H1 (cell line): ENCODE data around the gene LAMA3. TPM values are rescaled to one million over a fixed set of nuclear protein-coding genes. Genes with fewer than 3 reads are reported as not detected.

Source experiments
- CTCF ChIA-PET: fragments of 300-600 bp; sonication (Branson Sonifier 250); formaldehyde crosslinking; loops from one replicate; lab custom pipeline; 2021; ENCODE audit not compliant: partially characterized antibody; lab: Charles Lee
- POLR2A ChIA-PET: fragments of 300-600 bp; sonication (Branson Sonifier 250); formaldehyde crosslinking; loops from one replicate; lab custom pipeline; 2021; ENCODE audit warnings: inconsistent platforms; ENCODE audit not compliant: partially characterized antibody; lab: Charles Lee
- DNase-seq, 2 experiments: peaks; one replicate each; pipeline versions ENCODE4 v3.0.0 to v3.0.0-alpha.2; 2010 to 2022; ENCODE audit warnings: low spot score in 2 of 2, low read depth in 1 of 2, mixed read lengths in 1 of 2
- FAIRE-seq: peaks from 2 replicates; lab custom pipeline; 2011; peaks lifted over from hg19 to GRCh38; lab: Jason Lieb, UNC
- H2AFZ ChIP-seq: 2 replicates; pipeline ENCODE4 v1.8.1; 2012; ENCODE audit warnings: low read length, inconsistent platforms
- H2AK5ac ChIP-seq: 2 replicates; pipeline ENCODE4 v1.6.1; 2013; ENCODE audit warnings: low read depth, low read length
- H2BK120ac ChIP-seq: replicated peaks from 2 replicates; pipeline ENCODE3; 2013; ENCODE audit warnings: low read depth, low read length, inconsistent platforms
- H2BK12ac ChIP-seq: 2 replicates; pipeline ENCODE4 v1.6.1; 2013; ENCODE audit warnings: low read depth, low read length
- H2BK15ac ChIP-seq: 2 replicates; pipeline ENCODE4 v1.6.1; 2013; ENCODE audit warnings: low read length
- H2BK20ac ChIP-seq: 2 replicates; pipeline ENCODE4 v1.6.1; 2013; ENCODE audit warnings: low read length
- H2BK5ac ChIP-seq: 2 replicates; pipeline ENCODE4 v1.6.1; 2013; ENCODE audit warnings: low read depth, low read length
- H3K14ac ChIP-seq: 2 replicates; pipeline ENCODE4 v1.6.1; 2013; ENCODE audit warnings: inconsistent platforms; ENCODE audit not compliant: insufficient read length
- H3K18ac ChIP-seq: 2 replicates; pipeline ENCODE4 v1.6.1; 2013; ENCODE audit warnings: low read length; ENCODE audit errors: extremely low read depth
- H3K23ac ChIP-seq: 2 replicates; pipeline ENCODE4 v1.6.1; 2013; ENCODE audit warnings: inconsistent platforms; ENCODE audit not compliant: insufficient read length
- H3K23me2 ChIP-seq: 2 replicates; pipeline ENCODE4 v1.6.1; 2013; ENCODE audit warnings: low read depth, low read length
- H3K27ac ChIP-seq: 2 replicates; pipeline ENCODE4 v1.6.1; 2011; ENCODE audit warnings: low read depth, low read length, inconsistent platforms
- H3K27me3 ChIP-seq, 4 experiments: replicated peaks in 1 of 4; 1 replicate in 1 of 4; 2 replicates in 3 of 4; pipeline versions ENCODE4 v1.6.1 to v1.8.1; 2011 to 2013; ENCODE audit warnings: low read length in 3 of 4, mild to moderate bottlenecking in 3 of 4, inconsistent platforms in 2 of 4, mixed read lengths in 2 of 4, moderate library complexity in 1 of 4; ENCODE audit not compliant: control insufficient read depth in 3 of 4, insufficient read depth in 3 of 4; ENCODE audit errors: extremely low read depth in 1 of 4
- H3K36me3 ChIP-seq, 4 experiments: 2 replicates each; pipeline versions ENCODE4 v1.6.1 to v1.8.1; 2011 to 2013; ENCODE audit warnings: mild to moderate bottlenecking in 4 of 4, low read length in 3 of 4, moderate library complexity in 2 of 4, control low read depth in 1 of 4, inconsistent platforms in 1 of 4; ENCODE audit not compliant: insufficient read depth in 4 of 4, control insufficient read depth in 2 of 4
- H3K4ac ChIP-seq: replicated peaks from 2 replicates; pipeline ENCODE3; 2013; ENCODE audit warnings: low read length, low read depth, mixed read lengths, inconsistent platforms; ENCODE audit not compliant: insufficient read length
- H3K4me1 ChIP-seq, 4 experiments: replicated peaks in 1 of 4; 1 replicate in 1 of 4; 2 replicates in 3 of 4; pipeline versions ENCODE4 v1.6.1 to v1.8.1; 2011 to 2013; ENCODE audit warnings: low read length in 3 of 4, inconsistent platforms in 2 of 4, mixed read lengths in 1 of 4; ENCODE audit not compliant: insufficient read depth in 4 of 4, control insufficient read depth in 3 of 4
- H3K4me2 ChIP-seq, 2 experiments: 2 replicates each; pipeline versions ENCODE4 v1.6.1 to v1.8.1; 2011 to 2013; ENCODE audit warnings: low read depth in 2 of 2, low read length in 2 of 2, control low read depth in 1 of 2, inconsistent platforms in 1 of 2, mild to moderate bottlenecking in 1 of 2; ENCODE audit not compliant: insufficient read depth in 1 of 2
- H3K4me3 ChIP-seq, 4 experiments: fragments of 200-600, 300-600 bp in 1 of 4; sonication (generic), shearing (Covaris generic), sonication (Bioruptor Twin) in 1 of 4; 2 replicates each; pipeline versions ENCODE4 v1.5.1 to v1.8.1; 2011 to 2016; ENCODE audit warnings: low read length in 4 of 4, low read depth in 3 of 4, control low read depth in 2 of 4, inconsistent platforms in 2 of 4, mild to moderate bottlenecking in 2 of 4, mixed read lengths in 1 of 4, moderate library complexity in 1 of 4; ENCODE audit not compliant: insufficient read depth in 2 of 4; ENCODE audit errors: extremely low read depth in 1 of 4
- H3K56ac ChIP-seq: replicated peaks from 2 replicates; pipeline ENCODE3; 2013; ENCODE audit warnings: low read depth, mild to moderate bottlenecking, mixed read lengths, low read length, inconsistent platforms; ENCODE audit not compliant: insufficient read length
- H3K79me1 ChIP-seq: 2 replicates; pipeline ENCODE4 v1.6.1; 2013; ENCODE audit warnings: low read depth, low read length, control low read depth
- H3K79me2 ChIP-seq, 2 experiments: 2 replicates each; pipeline versions ENCODE4 v1.6.1 to v1.8.1; 2012 to 2013; ENCODE audit warnings: low read length in 2 of 2, mild to moderate bottlenecking in 2 of 2, inconsistent platforms in 1 of 2; ENCODE audit not compliant: insufficient read depth in 2 of 2, control insufficient read depth in 1 of 2
- H3K9ac ChIP-seq, 4 experiments: replicated peaks in 1 of 4; 1 replicate in 1 of 4; 2 replicates in 3 of 4; pipeline versions ENCODE4 v1.6.1 to v1.8.1; 2011 to 2013; ENCODE audit warnings: low read depth in 3 of 4, low read length in 3 of 4, control low read depth in 2 of 4, mild to moderate bottlenecking in 2 of 4, moderate library complexity in 2 of 4, inconsistent platforms in 1 of 4; ENCODE audit errors: extremely low read depth in 1 of 4
- H3K9me3 ChIP-seq, 2 experiments: 2 replicates each; pipeline versions ENCODE4 v1.6.1 to v1.8.1; 2012 to 2013; ENCODE audit warnings: mild to moderate bottlenecking in 2 of 2, moderate library complexity in 2 of 2, control low read depth in 1 of 2, inconsistent platforms in 1 of 2, low read depth in 1 of 2, low read length in 1 of 2, mixed read lengths in 1 of 2; ENCODE audit not compliant: insufficient read depth in 2 of 2
- H4K20me1 ChIP-seq, 2 experiments: replicated peaks in 1 of 2; 2 replicates each; pipeline versions ENCODE3 to v1.8.1; 2011 to 2013; ENCODE audit warnings: inconsistent platforms in 2 of 2, low read length in 2 of 2, mild to moderate bottlenecking in 1 of 2; ENCODE audit not compliant: insufficient read depth in 2 of 2, control insufficient read depth in 1 of 2
- H4K5ac ChIP-seq: 2 replicates; pipeline ENCODE4 v1.6.1; 2013; ENCODE audit warnings: low read length, low read depth, mixed read lengths, inconsistent platforms; ENCODE audit not compliant: insufficient read length
- H4K8ac ChIP-seq: 2 replicates; pipeline ENCODE4 v1.8.0; 2013; ENCODE audit warnings: mild to moderate bottlenecking, moderate library complexity, low read length, inconsistent platforms; ENCODE audit not compliant: insufficient read depth; ENCODE audit errors: extremely low read depth
- H4K91ac ChIP-seq: replicated peaks from 2 replicates; pipeline ENCODE3; 2013; ENCODE audit warnings: low read length, mixed read lengths, inconsistent platforms; ENCODE audit not compliant: insufficient read length
- CREB1 ChIP-seq: IDR thresholded peaks from 2 replicates; pipeline ENCODE4 v1.6.1; 2012; ENCODE audit warnings: inconsistent platforms
- EZH2 ChIP-seq: fragments of 200-600 bp; sonication (generic); IDR thresholded peaks from 2 replicates; pipeline ENCODE4 v1.7.1; 2012; ENCODE audit warnings: low read depth, mild to moderate bottlenecking, moderate library complexity, low read length, inconsistent platforms; ENCODE audit not compliant: severe bottlenecking
- HDAC2 ChIP-seq, 2 experiments: fragments of 300-600 bp in 1 of 2; sonication (generic) in 1 of 2; IDR thresholded peaks; 2 replicates each; pipeline ENCODE4 v1.6.1; 2011 to 2012; ENCODE audit warnings: low read depth in 2 of 2, low read length in 2 of 2, mild to moderate bottlenecking in 2 of 2, moderate library complexity in 2 of 2, borderline replicate concordance in 1 of 2, inconsistent platforms in 1 of 2
- KDM1A ChIP-seq: fragments of 200-600, 300-600 bp; sonication (generic); IDR thresholded peaks from 2 replicates; pipeline ENCODE4 v1.7.1; 2016; ENCODE audit warnings: mild to moderate bottlenecking, low read length, borderline replicate concordance
- POLR2A ChIP-seq, 2 experiments: IDR thresholded peaks; 1 replicate in 1 of 2; 2 replicates in 1 of 2; pipeline ENCODE4 v1.6.1; 2011; ENCODE audit warnings: low read depth in 2 of 2, low read length in 2 of 2, mild to moderate bottlenecking in 2 of 2; ENCODE audit errors: control extremely low read depth in 1 of 2
- RBBP5 ChIP-seq: IDR thresholded peaks from 2 replicates; pipeline ENCODE4 v1.7.1; 2012; ENCODE audit warnings: low read depth, mild to moderate bottlenecking, inconsistent platforms, low read length, moderate library complexity, borderline replicate concordance
- RNF2 ChIP-seq: fragments of 200-900, 300-1000 bp; sonication (generic); IDR thresholded peaks from 2 replicates; pipeline ENCODE4 v1.7.1; 2016; ENCODE audit warnings: borderline replicate concordance, low read depth, mild to moderate bottlenecking, antibody characterized with exemption, low read length; ENCODE audit not compliant: poor library complexity, severe bottlenecking; ENCODE audit errors: missing control alignments
- SIX5 ChIP-seq: IDR thresholded peaks from 2 replicates; pipeline ENCODE4 v1.6.1; 2011; ENCODE audit warnings: mild to moderate bottlenecking, low read depth, low read length
- TCF12 ChIP-seq: IDR thresholded peaks from 2 replicates; pipeline ENCODE4 v1.6.1; 2011; ENCODE audit warnings: low read depth, mild to moderate bottlenecking, low read length
- WGBS, 2 experiments: shearing (Covaris generic) in 1 of 2; methylation state at CpG; one replicate each; pipeline versions ENCODE4 v1.1.6 to v1.1.7; 2013 to 2015; ENCODE audit warnings: low lambda C conversion rate in 2 of 2, mixed read lengths in 2 of 2, inconsistent platforms in 1 of 2, low coverage in 1 of 2, missing lambda C conversion rate in 1 of 2; ENCODE audit not compliant: insufficient replicate concordance in 2 of 2, insufficient coverage in 1 of 2, insufficient read length in 1 of 2; ENCODE audit errors: extremely low coverage in 1 of 2, missing lambda C conversion rate in 1 of 2; 5-methylcytosine and 5-hydroxymethylcytosine counted together
- polyA plus RNA-seq, 7 experiments: library from polyadenylated mRNA; depleted of rRNA in 3 of 7; stranded (reverse) in 5 of 7; unstranded in 2 of 7; fragments of >200 nt in 5 of 7; fragments of 200-250 nt in 2 of 7; gene quantifications; 1 replicate in 5 of 7; 2 replicates in 1 of 7; 4 replicates in 1 of 7; pipeline versions ENCODE4 v1.2.1 to v1.2.3, GENCODE V29; 2011 to 2013; ENCODE audit warnings: missing spikeins in 2 of 7, mixed read lengths in 2 of 7
- total RNA-seq: library from RNA; stranded (reverse); fragmentation: NEBNext Ultra II Directional; extraction: Animal tissue kit (Norgen Biotek cat#: 25700); gene quantifications from 2 replicates; pipeline ENCODE4 v1.2.1, GENCODE V29; 2021
- TF ChIP-seq, protein P1 (sequence below): IDR thresholded peaks from 2 replicates; pipeline ENCODE4 v1.6.1; 2012; ENCODE audit warnings: inconsistent platforms
- TF ChIP-seq, protein P2 (sequence below), 3 experiments: IDR thresholded peaks; 1 replicate in 2 of 3; 2 replicates in 1 of 3; pipeline versions ENCODE4 v1.5.1 to v1.6.1; 2011; ENCODE audit warnings: low read length in 3 of 3, mild to moderate bottlenecking in 3 of 3, inconsistent platforms in 2 of 3, low read depth in 1 of 3, moderate library complexity in 1 of 3; ENCODE audit not compliant: insufficient read depth in 1 of 3; ENCODE audit errors: control extremely low read depth in 1 of 3

The LAMA3 gene
- total and polyA plus RNA-seq, 2 of the 8 experiments (the other 6 are each of a cell fraction or from before 2014, with no cell fraction given), result 0.76 to 5.0 TPM

DNA sequence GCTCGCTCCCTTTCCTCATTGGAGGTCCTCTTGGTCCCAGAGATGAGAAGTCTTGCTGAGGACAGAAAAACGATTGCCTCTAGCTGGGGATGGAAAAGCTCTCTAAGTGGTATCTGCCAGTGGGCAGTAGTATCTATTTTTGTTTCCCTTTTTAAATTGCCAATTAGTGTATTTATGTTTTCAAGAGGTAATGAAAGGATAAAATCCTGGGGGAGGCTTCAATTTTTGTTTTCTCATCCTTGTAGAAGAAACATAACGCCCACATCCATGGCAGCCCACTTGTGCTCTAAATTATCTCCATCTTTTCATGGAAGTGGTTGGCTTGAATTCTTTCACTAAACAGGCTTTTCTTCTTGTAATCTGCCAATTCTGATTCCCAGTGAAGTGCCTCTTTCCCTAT, 40.8 kb upstream of the LAMA3 start:
- H4K5ac ChIP-seq, result no peak overlapping the region
- 83% methylated on average over 3 of the region's 3 CpGs; no CpG with 5 or more reads in 1 of the 2 experiments for WGBS, 2 experiments
- CTCF ChIA-PET, result no interaction called here
- no peak for FAIRE-seq
- no peak overlapping the region for H3K4ac ChIP-seq
- H3K9me3 ChIP-seq, result no peaks in the 10 kb centered on the region
- H3K27ac ChIP-seq, result no peak overlapping the region
- H2BK20ac ChIP-seq, result no peak overlapping the region
- no peaks in the 10 kb centered on the region for H3K79me2 ChIP-seq
- POLR2A ChIA-PET, result interaction anchor here (0.7 kb wide), 1 partner anchor 8 kb away, joined by 4 read pairs; no protein-coding TSS in a partner anchor
- H3K4me3 ChIP-seq, result no peak overlapping the region
- no peak overlapping the region for H4K91ac ChIP-seq
- H3K36me3 ChIP-seq, result no peaks in the 10 kb centered on the region
- no peak for DNase-seq
- no peak overlapping the region for H3K14ac ChIP-seq
- no peak overlapping the region for H4K8ac ChIP-seq
- no peak overlapping the region for H2BK5ac ChIP-seq
- H2AFZ ChIP-seq, result no peak overlapping the region
- H3K9ac ChIP-seq, result no peak overlapping the region
- H2BK120ac ChIP-seq, result no peak overlapping the region
- no peak overlapping the region for H2BK12ac ChIP-seq
- no peaks in the 10 kb centered on the region for H3K79me1 ChIP-seq
- H4K20me1 ChIP-seq, result no peaks in the 10 kb centered on the region
- H3K23ac ChIP-seq, result no peak overlapping the region
- H2AK5ac ChIP-seq, result no peak overlapping the region
- no peak overlapping the region for H3K4me2 ChIP-seq
- no peak overlapping the region for H3K18ac ChIP-seq
- H3K56ac ChIP-seq, result no peak overlapping the region
- no peaks in the 10 kb centered on the region for H3K23me2 ChIP-seq
- peaks cover 0 to 8% (median 5%) of the 10 kb centered on the region in 4 experiments; a peak in 5 of 7 replicates for H3K4me1 ChIP-seq
- no peaks in the 10 kb centered on the region for H3K27me3 ChIP-seq
- H2BK15ac ChIP-seq, result no peak overlapping the region
- TF ChIP-seq, protein P1, sequence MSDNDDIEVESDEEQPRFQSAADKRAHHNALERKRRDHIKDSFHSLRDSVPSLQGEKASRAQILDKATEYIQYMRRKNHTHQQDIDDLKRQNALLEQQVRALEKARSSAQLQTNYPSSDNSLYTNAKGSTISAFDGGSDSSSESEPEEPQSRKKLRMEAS, result no peak
- no peak for TF ChIP-seq EZH2
- no peak for TF ChIP-seq POLR2A (IDR thresholded peaks at IDR 0.05; ENCODE audit: control extremely low read depth in 1 of 2, low read depth in 2 of 2, low read length in 2 of 2)
- no peak for TF ChIP-seq HDAC2 (IDR thresholded peaks at IDR 0.05; ENCODE audit: borderline replicate concordance in 1 of 2, low read depth in 2 of 2, low read length in 2 of 2)
- no peak for TF ChIP-seq CREB1
- TF ChIP-seq, protein P2, sequence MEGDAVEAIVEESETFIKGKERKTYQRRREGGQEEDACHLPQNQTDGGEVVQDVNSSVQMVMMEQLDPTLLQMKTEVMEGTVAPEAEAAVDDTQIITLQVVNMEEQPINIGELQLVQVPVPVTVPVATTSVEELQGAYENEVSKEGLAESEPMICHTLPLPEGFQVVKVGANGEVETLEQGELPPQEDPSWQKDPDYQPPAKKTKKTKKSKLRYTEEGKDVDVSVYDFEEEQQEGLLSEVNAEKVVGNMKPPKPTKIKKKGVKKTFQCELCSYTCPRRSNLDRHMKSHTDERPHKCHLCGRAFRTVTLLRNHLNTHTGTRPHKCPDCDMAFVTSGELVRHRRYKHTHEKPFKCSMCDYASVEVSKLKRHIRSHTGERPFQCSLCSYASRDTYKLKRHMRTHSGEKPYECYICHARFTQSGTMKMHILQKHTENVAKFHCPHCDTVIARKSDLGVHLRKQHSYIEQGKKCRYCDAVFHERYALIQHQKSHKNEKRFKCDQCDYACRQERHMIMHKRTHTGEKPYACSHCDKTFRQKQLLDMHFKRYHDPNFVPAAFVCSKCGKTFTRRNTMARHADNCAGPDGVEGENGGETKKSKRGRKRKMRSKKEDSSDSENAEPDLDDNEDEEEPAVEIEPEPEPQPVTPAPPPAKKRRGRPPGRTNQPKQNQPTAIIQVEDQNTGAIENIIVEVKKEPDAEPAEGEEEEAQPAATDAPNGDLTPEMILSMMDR (IDR thresholded peaks at IDR 0.05; ENCODE audit: control extremely low read depth in 1 of 3, insufficient read depth in 1 of 3, low read depth in 1 of 3, low read length in 3 of 3), result no peak
- no peak for TF ChIP-seq SIX5
- no peak for TF ChIP-seq KDM1A
- no peak for TF ChIP-seq TCF12
- no peak for TF ChIP-seq RBBP5
- no peak for TF ChIP-seq RNF2
